ENCODE data around the gene RREB1. TPM values are rescaled to one million over a fixed set of nuclear protein-coding genes. Genes with fewer than 3 reads are reported as not detected.

The RREB1 gene
- total RNA-seq, 1 donor from 2014 or later, result 15.9 TPM

DNA sequence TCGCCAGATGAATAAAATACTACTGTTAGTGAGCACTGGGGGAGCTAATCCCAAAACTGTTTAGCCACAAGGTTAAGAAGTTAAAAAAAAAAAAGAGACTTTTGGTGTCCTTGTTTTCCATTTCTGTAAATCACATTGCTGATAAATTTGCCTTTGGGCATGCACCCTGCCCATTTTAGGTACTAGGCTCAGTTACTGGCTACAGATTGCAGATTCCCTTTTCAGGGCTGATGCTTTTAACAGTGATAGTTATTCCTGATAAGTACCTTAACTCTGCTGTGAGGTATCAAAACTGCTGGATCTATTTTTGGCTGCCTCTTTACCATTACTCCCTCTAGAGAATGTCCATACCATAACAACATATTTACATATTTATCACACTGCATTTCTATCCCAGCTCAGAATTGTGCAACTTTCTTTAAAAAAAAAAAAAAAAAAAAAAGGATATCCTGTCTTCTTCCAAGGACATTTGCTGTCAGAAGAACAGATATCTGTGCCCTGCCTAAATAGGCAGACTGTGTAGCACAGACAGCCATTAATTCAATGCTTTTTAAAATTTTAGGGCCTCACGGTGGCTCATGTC lies 110.7 kb downstream of the RREB1 start:
- TF ChIP-seq, protein P1, sequence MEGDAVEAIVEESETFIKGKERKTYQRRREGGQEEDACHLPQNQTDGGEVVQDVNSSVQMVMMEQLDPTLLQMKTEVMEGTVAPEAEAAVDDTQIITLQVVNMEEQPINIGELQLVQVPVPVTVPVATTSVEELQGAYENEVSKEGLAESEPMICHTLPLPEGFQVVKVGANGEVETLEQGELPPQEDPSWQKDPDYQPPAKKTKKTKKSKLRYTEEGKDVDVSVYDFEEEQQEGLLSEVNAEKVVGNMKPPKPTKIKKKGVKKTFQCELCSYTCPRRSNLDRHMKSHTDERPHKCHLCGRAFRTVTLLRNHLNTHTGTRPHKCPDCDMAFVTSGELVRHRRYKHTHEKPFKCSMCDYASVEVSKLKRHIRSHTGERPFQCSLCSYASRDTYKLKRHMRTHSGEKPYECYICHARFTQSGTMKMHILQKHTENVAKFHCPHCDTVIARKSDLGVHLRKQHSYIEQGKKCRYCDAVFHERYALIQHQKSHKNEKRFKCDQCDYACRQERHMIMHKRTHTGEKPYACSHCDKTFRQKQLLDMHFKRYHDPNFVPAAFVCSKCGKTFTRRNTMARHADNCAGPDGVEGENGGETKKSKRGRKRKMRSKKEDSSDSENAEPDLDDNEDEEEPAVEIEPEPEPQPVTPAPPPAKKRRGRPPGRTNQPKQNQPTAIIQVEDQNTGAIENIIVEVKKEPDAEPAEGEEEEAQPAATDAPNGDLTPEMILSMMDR (conservative IDR thresholded peaks at IDR 0.05; ENCODE audit: low read depth, low read length), result no peak
- H3K4me3 ChIP-seq (ENCODE audit: low read depth, low read length), result no peak overlapping the region

GRCh38 chr6:7219310-7219709 lies 111.5 kb downstream of the RREB1 start:
- TF ChIP-seq, protein P1 (conservative IDR thresholded peaks at IDR 0.05; ENCODE audit: low read depth, low read length), result no peak
- H3K4me3 ChIP-seq (ENCODE audit: low read depth, low read length), result no peak overlapping the region
- no peak for DNase-seq (ENCODE audit: low read depth)

More for the DNA sequence above, 110.7 kb downstream of the RREB1 start:
- DNase-seq (ENCODE audit: low read depth), result no peak

DNA sequence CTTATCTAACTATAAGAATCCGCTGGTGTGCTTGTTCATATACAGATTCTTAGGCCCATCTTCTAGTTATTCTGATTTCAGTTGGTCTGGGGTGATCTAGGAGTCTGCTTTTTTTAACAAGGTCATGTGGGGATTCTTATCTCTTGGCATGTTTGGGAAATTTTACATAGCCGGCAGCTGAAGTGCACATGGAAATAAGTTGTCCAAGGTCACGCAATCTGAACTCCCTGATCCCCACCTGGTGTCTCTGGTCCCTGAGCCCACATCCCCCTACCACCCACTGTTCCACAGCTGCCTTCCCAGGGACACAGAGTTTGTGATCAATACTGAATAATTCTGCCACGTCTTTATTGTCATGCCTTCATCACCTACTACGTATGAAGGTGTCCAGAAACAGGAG lies 114.4 kb downstream of the RREB1 start:
- H3K4me3 ChIP-seq (ENCODE audit: low read depth, low read length), result no peak overlapping the region
- TF ChIP-seq, protein P1 (conservative IDR thresholded peaks at IDR 0.05; ENCODE audit: low read depth, low read length), result no peak
- no peak for DNase-seq (ENCODE audit: low read depth)

DNA sequence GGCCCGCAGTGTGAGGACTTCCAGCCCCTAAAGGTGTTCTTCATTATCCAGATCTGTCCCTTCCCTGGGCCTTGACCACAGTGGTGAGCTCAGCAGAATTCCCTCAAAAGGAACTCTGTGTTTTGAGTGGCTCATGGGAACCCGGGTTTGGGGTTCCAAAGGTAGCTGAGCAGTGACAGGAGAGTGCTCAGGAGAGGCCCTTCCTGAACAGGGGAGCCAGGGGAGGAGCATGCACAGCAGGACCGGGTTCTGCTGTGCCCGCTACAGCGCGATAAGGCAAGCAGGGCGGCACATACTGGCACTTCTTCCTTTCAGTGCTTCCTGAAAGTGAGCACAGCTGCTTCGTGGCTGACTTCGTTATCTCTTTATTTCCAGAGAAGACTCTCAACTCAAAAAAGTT lies 117.0 kb downstream of the RREB1 start:
- TF ChIP-seq, protein P1 (conservative IDR thresholded peaks at IDR 0.05; ENCODE audit: low read depth, low read length), result no peak
- DNase-seq (ENCODE audit: low read depth), result no peak
- no peak overlapping the region for H3K4me3 ChIP-seq (ENCODE audit: low read depth, low read length)

DNA sequence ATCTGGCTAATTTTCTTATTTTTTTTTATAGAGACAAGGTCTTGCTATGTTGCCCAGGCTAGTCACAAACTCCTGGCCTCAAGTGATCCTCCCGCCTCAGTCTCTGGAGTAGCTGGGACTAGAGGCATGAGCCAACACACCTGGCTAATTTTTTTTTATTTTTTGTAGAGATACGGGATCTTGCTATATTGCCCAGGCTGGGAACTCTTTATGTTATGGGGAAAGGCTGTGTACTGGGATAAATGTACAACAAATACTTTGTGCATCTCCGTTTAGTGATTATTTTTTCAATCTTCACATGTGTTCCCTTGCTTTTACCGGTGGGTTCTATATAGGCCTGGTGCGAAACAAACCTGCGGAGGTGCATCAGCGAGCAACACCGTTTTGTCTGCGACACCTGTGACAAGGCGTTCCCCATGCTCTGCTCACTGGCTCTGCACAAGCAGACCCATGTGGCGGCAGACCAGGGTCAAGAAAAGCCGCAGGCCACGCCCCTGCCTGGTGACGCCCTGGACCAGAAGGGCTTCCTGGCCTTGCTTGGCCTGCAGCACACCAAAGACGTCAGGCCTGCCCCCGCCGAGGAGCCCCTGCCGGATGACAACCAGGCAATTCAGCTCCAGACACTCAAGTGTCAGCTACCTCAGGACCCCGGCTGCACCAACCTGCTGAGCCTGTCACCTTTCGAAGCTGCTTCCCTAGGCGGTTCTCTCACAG lies 121.1 kb downstream of the RREB1 start:
- TF ChIP-seq, protein P1 (conservative IDR thresholded peaks at IDR 0.05; ENCODE audit: low read depth, low read length), result no peak
- no peak for DNase-seq (ENCODE audit: low read depth)
- H3K4me3 ChIP-seq (ENCODE audit: low read depth, low read length), result no peak overlapping the region

DNA sequence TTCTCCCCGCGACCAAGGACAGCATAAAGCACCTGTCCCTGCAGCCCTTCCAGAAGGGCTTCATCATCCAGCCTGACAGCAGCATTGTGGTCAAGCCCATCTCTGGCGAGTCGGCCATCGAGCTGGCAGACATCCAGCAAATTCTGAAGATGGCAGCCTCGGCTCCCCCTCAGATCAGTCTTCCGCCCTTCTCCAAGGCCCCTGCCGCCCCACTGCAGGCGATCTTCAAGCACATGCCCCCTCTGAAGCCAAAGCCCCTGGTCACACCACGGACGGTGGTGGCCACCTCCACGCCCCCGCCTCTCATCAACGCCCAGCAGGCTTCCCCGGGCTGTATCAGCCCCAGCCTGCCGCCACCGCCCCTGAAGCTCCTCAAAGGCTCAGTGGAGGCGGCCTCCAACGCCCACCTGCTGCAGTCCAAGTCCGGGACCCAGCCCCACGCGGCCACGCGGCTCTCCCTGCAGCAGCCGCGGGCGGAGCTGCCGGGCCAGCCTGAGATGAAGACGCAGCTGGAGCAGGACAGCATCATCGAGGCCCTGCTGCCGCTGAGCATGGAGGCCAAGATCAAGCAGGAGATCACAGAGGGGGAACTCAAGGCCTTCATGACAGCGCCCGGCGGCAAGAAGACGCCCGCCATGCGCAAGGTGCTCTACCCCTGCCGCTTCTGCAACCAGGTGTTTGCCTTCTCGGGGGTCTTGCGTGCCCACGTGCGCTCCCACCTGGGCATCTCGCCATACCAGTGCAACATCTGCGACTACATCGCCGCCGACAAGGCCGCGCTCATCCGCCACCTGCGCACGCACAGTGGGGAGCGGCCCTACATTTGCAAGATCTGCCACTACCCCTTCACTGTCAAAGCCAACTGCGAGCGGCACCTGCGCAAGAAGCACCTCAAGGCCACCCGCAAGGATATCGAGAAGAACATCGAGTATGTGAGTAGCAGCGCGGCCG lies 121.9 kb downstream of the RREB1 start:
- TF ChIP-seq, protein P1 (conservative IDR thresholded peaks at IDR 0.05; ENCODE audit: low read depth, low read length), result no peak
- no peak for DNase-seq (ENCODE audit: low read depth)
- no peak overlapping the region for H3K4me3 ChIP-seq (ENCODE audit: low read depth, low read length)
